ENCODE measurements around the gene MAP4K3. TPM values are rescaled to one million over a fixed set of nuclear protein-coding genes. Genes with fewer than 3 reads are reported as not detected.

Gene MAP4K3
- polyA plus RNA-seq, 1 experiment: 43.5 TPM

DNA sequence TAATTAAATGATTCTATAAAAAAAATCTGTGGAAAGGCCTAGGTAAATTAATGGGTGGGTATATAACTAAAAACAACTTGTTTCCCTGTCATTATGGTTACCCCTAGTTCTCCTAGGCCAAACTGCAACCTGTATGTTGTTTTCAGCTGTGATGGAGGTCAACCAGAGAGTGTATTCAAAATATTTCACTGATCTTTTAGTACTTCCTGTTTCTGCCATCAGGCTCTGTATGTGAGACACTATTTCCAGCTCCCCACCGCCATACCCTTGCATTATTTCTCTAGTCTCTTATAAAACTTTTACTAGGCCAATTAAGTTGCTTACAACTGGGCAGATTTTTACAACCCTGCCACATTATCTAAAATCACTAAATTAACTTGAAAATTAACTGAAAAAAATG lies 172.4 kb downstream of the MAP4K3 start:
- DNase-seq (ENCODE audit: low read depth, low spot score): no peak
- CTCF ChIA-PET: no interaction called here
- POLR2A ChIA-PET: no interaction called here
- no peak overlapping the region for H3K4me3 ChIP-seq (ENCODE audit: low read depth, low read length)
- H3K27me3 ChIP-seq (ENCODE audit: control insufficient read depth, insufficient read depth, low read length): no peaks in the 10 kb centered on the region
- TF ChIP-seq, protein P1, sequence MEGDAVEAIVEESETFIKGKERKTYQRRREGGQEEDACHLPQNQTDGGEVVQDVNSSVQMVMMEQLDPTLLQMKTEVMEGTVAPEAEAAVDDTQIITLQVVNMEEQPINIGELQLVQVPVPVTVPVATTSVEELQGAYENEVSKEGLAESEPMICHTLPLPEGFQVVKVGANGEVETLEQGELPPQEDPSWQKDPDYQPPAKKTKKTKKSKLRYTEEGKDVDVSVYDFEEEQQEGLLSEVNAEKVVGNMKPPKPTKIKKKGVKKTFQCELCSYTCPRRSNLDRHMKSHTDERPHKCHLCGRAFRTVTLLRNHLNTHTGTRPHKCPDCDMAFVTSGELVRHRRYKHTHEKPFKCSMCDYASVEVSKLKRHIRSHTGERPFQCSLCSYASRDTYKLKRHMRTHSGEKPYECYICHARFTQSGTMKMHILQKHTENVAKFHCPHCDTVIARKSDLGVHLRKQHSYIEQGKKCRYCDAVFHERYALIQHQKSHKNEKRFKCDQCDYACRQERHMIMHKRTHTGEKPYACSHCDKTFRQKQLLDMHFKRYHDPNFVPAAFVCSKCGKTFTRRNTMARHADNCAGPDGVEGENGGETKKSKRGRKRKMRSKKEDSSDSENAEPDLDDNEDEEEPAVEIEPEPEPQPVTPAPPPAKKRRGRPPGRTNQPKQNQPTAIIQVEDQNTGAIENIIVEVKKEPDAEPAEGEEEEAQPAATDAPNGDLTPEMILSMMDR (IDR thresholded peaks at IDR 0.05; ENCODE audit: low read depth, low read length): no peak
- no peak overlapping the region for H3K27ac ChIP-seq (ENCODE audit: low read depth, low read length)
- H3K9me3 ChIP-seq (ENCODE audit: control insufficient read depth, insufficient read depth, low read length): no peaks in the 10 kb centered on the region

GRCh38 chr2:39260087-39260486 lies 177.0 kb downstream of the MAP4K3 start:
- H3K4me3 ChIP-seq (ENCODE audit: low read depth, low read length): no peak overlapping the region
- ChIA-PET POLR2A (no interaction called here), CTCF (no interaction called here)
- H3K9me3 ChIP-seq (ENCODE audit: control insufficient read depth, insufficient read depth, low read length): no peaks in the 10 kb centered on the region
- DNase-seq (ENCODE audit: low read depth, low spot score): no peak
- no peaks in the 10 kb centered on the region for H3K27me3 ChIP-seq (ENCODE audit: control insufficient read depth, insufficient read depth, low read length)
- no peak overlapping the region for H3K27ac ChIP-seq (ENCODE audit: low read depth, low read length)
- TF ChIP-seq, protein P1 (IDR thresholded peaks at IDR 0.05; ENCODE audit: low read depth, low read length): no peak

DNA sequence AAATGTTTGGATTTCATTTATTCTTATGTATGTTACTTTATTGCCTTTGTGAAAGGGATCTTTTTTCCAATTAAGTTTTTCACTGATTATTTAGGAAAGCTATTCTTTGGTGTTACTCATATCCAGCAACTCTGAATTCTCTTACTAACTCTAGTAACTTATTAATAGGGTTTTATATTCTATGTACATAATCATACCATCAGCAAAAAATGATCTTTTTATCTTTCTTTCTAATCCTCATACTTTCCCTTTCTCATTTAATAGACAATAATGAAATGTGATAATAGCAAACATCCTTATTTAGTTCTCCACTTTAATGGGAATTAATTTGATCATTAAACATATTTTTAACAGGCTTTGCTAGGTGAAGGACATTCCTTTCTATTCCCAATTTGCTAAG lies 181.0 kb downstream of the MAP4K3 start:
- TF ChIP-seq, protein P1 (IDR thresholded peaks at IDR 0.05; ENCODE audit: low read depth, low read length): no peak
- no peak overlapping the region for H3K4me3 ChIP-seq (ENCODE audit: low read depth, low read length)
- ChIA-PET POLR2A (no interaction called here), CTCF (no interaction called here)
- DNase-seq (ENCODE audit: low read depth, low spot score): no peak
- no peaks in the 10 kb centered on the region for H3K27me3 ChIP-seq (ENCODE audit: control insufficient read depth, insufficient read depth, low read length)
- H3K9me3 ChIP-seq (ENCODE audit: control insufficient read depth, insufficient read depth, low read length): no peaks in the 10 kb centered on the region
- no peak overlapping the region for H3K27ac ChIP-seq (ENCODE audit: low read depth, low read length)

- Histone ChIP-seq H3K9me3 (ENCODE audit: control insufficient read depth, insufficient read depth, low read length) (no peaks in the 10 kb centered on the region), H3K27me3 (ENCODE audit: control insufficient read depth, insufficient read depth, low read length) (no peaks in the 10 kb centered on the region), H3K27ac (ENCODE audit: low read depth, low read length) (no peak overlapping the region), H3K4me3 (ENCODE audit: low read depth, low read length) (no peak overlapping the region)
- DNase-seq (ENCODE audit: low read depth, low spot score): no peak
- TF ChIP-seq, protein P1 (IDR thresholded peaks at IDR 0.05; ENCODE audit: low read depth, low read length): no peak
- ChIA-PET CTCF (interaction anchor here (0.5 to 0.6 kb wide), 3 partner anchors 21 to 512 kb away, joined by 3 to 5 read pairs (median 3); no protein-coding TSS in a partner anchor), POLR2A (no interaction called here)
Observed at GRCh38 chr2:39252888-39253518, 184.1 kb downstream of the MAP4K3 start.

DNA sequence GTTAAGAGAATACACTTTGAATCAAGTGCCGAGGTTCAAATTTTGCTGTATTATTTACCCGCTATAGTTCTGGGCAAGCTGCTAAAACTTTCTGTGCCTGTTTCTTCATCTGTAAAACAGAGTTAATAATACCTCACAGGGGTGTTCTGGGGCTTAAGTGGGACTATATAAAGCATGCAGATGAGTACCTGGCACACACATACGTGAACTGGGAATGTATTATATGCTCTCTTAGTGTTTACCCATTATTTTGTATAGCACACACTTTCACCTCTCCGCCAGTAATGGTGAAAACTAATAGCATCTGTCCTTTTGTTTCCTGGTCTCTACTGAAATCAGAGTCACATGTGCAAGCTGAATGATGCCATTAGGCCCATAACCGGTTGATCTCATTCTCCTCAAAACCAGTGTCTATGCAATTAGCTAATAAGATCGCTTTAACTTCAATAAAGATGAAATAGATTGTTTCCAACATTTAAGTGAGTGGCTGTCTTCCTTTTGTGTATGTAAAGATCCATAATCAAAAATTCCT lies 189.5 kb downstream of the MAP4K3 start:
- TF ChIP-seq, protein P1 (IDR thresholded peaks at IDR 0.05; ENCODE audit: low read depth, low read length): no peak
- ChIA-PET CTCF (interaction anchor here (1.4 kb wide), 1 partner anchor 188 kb away, joined by 3 read pairs; no protein-coding TSS in a partner anchor), POLR2A (no interaction called here)
- Histone ChIP-seq H3K27me3 (ENCODE audit: control insufficient read depth, insufficient read depth, low read length) (no peaks in the 10 kb centered on the region), H3K9me3 (ENCODE audit: control insufficient read depth, insufficient read depth, low read length) (peaks cover 10% of the 10 kb centered on the region; the same call in 1 of the 2 replicates), H3K4me3 (ENCODE audit: low read depth, low read length) (no peak overlapping the region), H3K27ac (ENCODE audit: low read depth, low read length) (no peak overlapping the region)
- DNase-seq (ENCODE audit: low read depth, low spot score): no peak

Data from AG04450 (cell line).